ENCODE data around the gene PDE4B.
A peak's percentile ranks its signal among the peaks of the same experiment; 100 is the strongest.

Gene PDE4B

DNA sequence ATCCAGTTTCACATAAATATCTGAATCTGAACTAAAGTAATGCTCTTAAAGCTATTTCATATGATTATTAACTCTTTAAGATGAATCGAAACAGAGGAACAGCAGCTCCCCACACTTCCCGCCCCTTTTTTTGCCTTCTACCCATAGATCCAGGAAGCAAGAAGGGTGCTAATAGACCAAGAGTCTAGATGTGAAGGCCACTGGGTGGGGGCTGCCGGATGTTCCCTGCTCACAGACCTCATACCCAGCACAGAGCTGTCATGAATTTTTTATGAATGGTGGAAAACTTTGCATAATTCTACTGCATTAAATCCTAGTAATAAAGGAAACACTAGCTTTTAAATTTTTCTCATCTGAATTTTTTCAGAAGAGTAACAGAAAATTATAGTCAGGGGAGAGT is 457.4 kb downstream of the PDE4B start:
- TF ChIP-seq POLR2A (IDR thresholded peaks at IDR 0.05; ENCODE audit: low read length) (no peak), GATA1 (IDR thresholded peaks at IDR 0.05; ENCODE audit: low read depth, low read length) (no peak)
- no peak for DNase-seq

DNA sequence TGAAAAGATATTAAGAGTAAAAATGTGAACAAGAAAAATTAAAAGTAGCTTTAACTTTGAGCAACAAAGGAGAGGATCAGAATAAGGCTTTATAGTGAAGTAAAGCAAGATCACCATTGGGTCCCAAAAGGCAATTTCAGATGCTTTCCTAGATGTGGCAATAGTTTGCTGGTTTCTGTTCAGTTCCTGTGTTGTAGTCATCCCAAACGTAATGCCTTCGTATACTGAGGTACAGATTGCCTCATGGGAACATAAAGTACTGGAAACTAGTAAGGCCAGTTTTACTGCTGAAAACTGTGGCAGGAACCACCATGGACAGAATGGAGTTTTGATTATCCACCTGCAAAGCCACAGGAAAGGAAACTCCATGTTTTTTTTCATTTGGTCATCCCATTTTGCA is 457.8 kb downstream of the PDE4B start:
- no peak for DNase-seq
- no peak for TF ChIP-seq POLR2A (IDR thresholded peaks at IDR 0.05; ENCODE audit: low read length)
- TF ChIP-seq GATA1 (IDR thresholded peaks at IDR 0.05; ENCODE audit: low read depth, low read length), result no peak

DNA sequence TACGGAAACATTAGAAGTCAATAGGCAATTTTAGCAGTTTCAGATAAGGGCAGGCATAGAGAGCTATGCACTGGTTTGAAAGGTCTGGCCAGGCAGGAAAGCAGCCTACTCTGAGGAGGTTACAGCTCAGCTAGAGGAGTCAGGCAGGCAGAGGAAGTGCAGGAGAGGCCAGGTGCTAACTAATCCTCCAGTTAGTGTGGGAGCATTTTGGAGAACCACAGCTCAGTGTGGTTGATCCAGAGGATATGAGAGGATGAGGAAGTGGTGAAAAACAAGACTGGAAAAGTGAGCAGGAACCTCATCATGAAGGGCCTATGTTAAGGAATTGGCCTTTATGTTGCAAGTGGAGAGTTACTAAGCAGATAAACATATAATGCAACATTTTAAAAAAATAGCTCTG is 458.9 kb downstream of the PDE4B start:
- TF ChIP-seq POLR2A (IDR thresholded peaks at IDR 0.05; ENCODE audit: low read length) (no peak), GATA1 (IDR thresholded peaks at IDR 0.05; ENCODE audit: low read depth, low read length) (no peak)
- DNase-seq, result no peak

DNA sequence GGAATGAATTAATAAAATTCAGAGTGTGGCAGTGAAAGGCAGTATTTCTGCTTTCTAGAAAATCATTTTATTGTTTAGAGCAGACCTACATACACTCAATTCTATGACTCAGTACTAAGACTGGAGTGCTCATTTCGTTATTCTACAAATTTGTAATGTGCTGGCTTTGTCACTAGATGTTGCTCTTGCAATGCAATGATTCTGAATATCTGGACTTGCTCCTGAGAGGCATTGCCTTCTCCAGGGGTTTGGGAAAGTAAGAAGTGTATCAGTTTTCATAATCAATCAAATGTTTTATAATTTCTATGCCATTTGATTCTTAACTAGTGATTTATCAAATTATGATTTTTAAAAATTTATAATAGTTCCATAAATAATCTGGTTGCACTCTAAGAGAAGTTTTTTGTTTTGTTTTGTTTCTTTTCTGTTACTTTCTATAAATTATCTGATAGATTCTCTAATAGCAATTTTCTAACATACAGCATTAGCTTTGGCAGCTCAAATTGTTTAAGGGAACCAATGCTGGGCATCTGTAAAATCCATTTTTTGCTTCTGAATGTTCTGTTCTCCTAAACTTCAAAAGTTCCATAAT is 460.7 kb downstream of the PDE4B start:
- TF ChIP-seq POLR2A (IDR thresholded peaks at IDR 0.05; ENCODE audit: low read length) (no peak), GATA1 (IDR thresholded peaks at IDR 0.05; ENCODE audit: low read depth, low read length) (no peak)
- peak in 1 of 2 experiments; percentile 44 for DNase-seq

DNA sequence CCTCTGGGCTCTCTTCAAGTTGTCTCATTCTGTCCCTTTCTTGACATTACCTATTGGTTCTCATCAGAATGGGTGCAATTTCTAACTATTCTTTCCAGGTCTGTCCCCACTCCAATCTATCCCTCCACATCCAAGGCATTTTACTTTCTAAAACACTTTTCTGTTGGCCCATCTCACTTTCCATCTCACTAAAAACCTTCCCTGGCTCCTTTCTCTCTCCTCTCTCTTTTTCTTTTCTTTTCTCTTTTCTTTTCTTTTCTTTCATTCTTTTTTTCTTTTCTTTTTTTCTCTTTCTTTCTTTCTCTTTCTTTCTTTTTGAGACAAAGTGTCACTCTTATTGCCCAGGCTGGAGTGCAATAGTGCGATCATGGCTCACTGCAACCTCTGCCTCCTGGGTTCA is 462.1 kb downstream of the PDE4B start:
- DNase-seq, result no peak
- no peak for TF ChIP-seq POLR2A (IDR thresholded peaks at IDR 0.05; ENCODE audit: low read length)
- no peak for TF ChIP-seq GATA1 (IDR thresholded peaks at IDR 0.05; ENCODE audit: low read depth, low read length)

DNA sequence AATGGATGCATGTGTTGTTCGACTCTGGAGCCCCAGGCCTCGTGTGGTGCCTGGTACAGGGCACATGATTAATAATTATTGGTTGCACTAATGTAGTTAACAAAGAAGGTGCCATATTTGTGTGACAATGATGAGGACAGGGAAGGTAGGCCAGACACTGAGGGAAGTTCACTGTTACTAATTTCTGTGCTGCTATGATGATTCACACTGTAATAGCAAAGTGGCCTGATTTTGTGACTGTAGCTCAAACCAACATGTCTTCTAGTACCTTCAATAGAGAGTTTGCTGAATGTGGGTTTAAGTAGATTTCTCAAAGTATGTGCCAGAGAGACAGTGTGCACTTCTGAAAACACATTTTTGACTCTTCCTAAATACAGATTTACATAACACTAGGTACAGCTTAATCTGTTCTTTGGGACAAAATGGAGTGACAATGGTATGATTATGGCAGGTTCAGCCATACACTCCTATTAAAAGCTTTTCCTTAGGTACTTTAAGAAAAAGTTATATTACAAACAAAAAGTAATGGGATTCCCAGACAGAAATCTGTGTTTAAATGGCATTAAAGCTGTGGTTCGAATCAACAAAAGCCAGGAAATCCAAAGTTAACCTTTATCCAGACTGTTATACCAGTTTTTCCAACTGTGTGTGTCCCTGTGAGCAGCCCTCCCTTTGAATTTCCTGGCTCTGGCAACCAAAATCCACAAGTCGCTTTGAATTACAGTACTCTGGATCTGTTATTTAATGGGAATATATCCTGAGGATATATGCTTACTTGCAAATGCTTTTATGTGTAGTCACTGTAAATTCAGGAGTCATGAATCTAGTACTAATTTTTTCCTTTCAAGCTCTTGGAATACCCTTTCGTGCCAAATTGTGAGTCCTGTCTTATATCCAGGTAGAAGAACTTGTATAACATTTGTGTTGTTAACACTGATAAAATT is 464.2 kb downstream of the PDE4B start:
- no peak for TF ChIP-seq POLR2A (IDR thresholded peaks at IDR 0.05; ENCODE audit: low read length)
- TF ChIP-seq GATA1 (IDR thresholded peaks at IDR 0.05; ENCODE audit: low read depth, low read length), result no peak
- DNase-seq, result no peak

DNA sequence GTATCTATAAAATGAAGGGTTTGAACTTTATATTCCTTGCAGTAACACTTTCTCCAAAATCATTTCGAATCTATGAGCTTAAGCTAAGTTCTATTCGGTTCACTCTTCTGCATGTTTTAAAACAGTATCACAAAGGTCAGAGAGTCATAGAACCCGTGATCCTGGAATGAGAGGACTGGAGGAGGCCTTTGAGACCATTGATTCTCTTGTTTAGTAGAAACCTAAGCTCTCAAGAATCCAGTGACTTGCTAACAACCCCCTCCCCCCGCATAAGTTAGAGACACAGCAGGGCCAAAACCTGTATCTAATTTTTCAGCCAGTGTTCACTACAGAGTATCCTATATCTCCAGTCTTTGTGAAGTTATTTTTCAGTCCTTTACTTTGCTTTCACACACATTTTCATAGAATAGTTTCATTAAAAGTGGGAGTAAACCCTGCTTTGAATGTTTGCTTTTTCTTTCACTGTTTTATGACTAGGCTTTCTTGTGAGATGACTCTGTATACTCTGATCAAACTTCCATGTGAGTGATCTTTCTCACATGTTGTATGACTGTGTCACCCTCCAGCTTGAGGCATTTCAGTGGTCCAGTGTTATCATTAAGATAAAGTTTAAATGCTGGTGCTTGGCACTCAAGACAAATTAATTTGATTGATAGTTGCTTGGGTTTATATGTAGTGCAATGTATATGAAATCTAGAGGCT is 465.9 kb downstream of the PDE4B start:
- no peak for DNase-seq

DNA sequence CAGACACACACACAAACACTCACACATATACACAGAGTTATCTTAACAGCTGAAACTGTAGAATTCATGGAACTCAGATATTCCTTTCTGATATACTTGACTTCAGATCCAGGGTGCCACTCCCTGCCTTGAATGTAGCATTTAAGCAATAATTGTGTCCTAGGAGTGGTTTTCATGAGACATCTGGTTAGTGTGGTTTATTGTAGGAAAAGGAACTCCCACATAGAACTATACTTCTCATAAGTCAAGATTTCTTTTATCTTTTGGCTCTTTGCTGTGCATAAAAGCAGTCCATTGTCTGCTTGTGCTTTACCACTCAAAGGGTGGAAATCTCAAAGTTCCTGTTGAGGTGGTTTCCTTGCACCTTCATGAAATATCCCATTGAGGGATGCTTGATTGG is 468.7 kb downstream of the PDE4B start:
- no peak for DNase-seq
- TF ChIP-seq GATA1 (IDR thresholded peaks at IDR 0.05; ENCODE audit: low read depth, low read length) (no peak), POLR2A (IDR thresholded peaks at IDR 0.05; ENCODE audit: low read length) (no peak)

More for the DNA sequence above, 465.9 kb downstream of the PDE4B start:
- no peak for TF ChIP-seq GATA1 (IDR thresholded peaks at IDR 0.05; ENCODE audit: low read depth, low read length)
- TF ChIP-seq POLR2A (IDR thresholded peaks at IDR 0.05; ENCODE audit: low read length), result no peak

DNA sequence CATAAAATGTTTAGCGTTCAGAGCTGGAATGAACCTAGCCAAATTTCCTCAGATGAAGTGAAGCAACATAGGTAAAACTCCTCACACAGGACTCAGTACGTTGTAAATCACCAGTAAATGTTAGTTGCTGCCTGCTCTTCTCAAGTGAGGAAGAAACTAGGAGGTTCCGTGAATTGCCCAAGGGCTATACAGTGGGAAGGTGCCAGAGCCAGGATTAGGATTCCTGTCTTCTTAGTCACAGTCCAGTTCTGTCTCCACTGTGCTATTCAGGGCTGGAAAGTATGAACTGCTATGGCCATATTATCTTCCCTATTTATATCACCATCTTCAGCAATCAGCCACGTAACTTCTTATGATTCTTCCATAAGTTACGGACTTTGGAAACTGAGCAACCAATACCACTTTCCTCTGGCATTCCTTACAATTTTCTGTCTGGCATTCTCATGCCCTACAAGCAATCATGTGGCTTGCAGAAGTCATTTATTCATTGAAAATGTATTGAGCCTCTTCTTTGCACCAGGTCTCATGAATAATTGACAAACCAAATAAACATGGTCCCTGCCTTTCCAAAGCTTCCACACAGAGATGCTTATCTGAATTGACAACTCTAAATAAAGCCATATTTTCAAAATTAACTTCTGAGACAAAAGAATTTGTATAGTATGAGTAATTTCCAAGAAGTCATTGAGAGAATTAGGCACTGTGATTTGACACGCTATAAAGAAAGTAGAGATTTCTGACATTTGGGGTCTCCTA is 469.7 kb downstream of the PDE4B start:
- TF ChIP-seq POLR2A (IDR thresholded peaks at IDR 0.05; ENCODE audit: low read length) (no peak), GATA1 (IDR thresholded peaks at IDR 0.05; ENCODE audit: low read depth, low read length) (no peak)

DNA sequence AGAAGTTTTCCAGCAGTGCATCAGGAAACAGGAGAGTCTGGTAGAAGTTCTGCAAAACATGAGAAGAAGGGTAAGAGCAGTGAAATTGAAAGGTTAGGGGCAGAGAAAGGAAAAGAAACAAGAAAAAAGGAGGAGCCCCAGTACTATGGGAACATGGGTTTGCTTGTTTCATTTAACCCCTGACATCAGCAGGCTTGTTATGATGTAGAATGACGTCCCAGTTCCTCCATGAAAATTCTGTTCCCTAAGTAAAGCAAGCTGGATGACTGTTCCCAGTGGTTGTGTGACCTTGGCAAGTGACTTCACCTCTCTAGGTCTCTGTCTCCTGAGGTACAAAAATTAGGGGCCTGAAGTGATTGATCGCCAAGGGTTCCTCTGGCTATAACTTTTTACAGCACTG is 472.6 kb downstream of the PDE4B start:
- no peak for TF ChIP-seq POLR2A (IDR thresholded peaks at IDR 0.05; ENCODE audit: low read length)
- no peak for TF ChIP-seq GATA1 (IDR thresholded peaks at IDR 0.05; ENCODE audit: low read depth, low read length)
- no peak for DNase-seq

More for the DNA sequence above, 469.7 kb downstream of the PDE4B start:
- DNase-seq, result no peak

DNA sequence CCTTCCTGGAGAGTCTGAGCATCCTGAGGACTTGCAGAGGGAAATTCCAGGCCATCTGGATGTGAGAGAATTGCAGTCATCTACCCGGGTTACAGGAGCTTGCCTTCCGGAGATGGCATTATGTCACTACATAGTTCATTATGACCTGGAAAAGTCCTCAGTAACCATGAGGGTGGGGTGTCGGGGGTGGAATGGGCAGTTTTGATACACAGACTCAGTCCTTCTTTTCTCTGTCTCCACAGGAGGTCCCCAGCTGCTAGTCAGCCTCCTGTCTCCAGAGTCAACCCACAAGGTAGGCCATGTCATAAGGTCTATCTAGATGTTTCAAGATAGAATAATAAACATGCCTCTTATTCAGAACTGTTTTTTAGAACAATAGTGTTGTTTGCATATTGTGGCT is 473.1 kb downstream of the PDE4B start:
- TF ChIP-seq GATA1 (IDR thresholded peaks at IDR 0.05; ENCODE audit: low read depth, low read length) (no peak), POLR2A (IDR thresholded peaks at IDR 0.05; ENCODE audit: low read length) (no peak)
- DNase-seq, result no peak

DNA sequence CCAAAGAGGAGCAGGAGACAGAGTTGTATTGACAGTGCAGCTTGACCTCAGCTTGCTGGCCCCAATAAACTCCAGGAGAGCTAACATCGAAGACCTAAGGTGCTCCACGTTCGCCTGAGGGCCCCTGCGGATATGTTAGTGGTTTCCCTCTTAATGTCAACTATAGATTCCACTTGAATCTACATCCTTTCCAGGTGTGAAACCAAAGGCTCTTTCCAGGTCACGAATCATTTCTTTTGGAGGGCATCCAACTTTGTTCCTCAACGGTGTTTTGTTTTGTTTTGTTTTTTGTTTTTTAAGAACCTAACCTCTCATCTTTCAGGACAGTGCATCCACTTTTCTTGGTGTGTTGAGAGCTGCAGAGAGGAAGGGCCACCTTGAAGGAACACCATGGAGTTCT is 473.7 kb downstream of the PDE4B start:
- TF ChIP-seq GATA1 (IDR thresholded peaks at IDR 0.05; ENCODE audit: low read depth, low read length), result no peak
- TF ChIP-seq POLR2A (IDR thresholded peaks at IDR 0.05; ENCODE audit: low read length), result no peak

DNA sequence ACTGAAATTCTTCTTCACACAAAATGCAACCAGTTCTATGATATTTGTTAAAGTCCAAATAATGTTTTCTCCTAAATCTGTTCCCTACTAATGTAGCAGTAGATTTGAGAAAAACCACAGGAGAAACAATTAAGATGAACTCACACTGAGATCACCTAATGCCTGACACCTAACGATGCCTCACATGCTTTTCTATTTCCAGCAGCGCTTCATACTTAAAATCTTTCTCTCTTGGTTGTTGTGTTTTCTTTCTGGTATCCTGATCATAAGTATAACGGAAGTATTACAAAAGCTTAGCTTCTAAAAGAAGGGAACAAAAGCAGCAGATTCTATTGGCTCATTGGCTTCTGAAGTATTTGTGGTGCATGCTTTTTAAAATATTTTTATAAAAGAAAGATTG is 474.1 kb downstream of the PDE4B start:
- no peak for DNase-seq
- TF ChIP-seq POLR2A (IDR thresholded peaks at IDR 0.05; ENCODE audit: low read length) (no peak), GATA1 (IDR thresholded peaks at IDR 0.05; ENCODE audit: low read depth, low read length) (no peak)

More for the DNA sequence above, 473.7 kb downstream of the PDE4B start:
- no peak for DNase-seq

Measured in erythroblast (primary cell).